Medulla oblongata (tissue), 1 donor: ENCODE results near the gene NEGR1.
A peak's percentile ranks its signal among the peaks of the same experiment; 100 is the strongest.

Experiments used
- DNase-seq: peaks from one replicate; pipeline ENCODE4 v3.0.0-alpha.2; 2015; ENCODE audit errors: extremely low spot score

NEGR1 gene

DNA sequence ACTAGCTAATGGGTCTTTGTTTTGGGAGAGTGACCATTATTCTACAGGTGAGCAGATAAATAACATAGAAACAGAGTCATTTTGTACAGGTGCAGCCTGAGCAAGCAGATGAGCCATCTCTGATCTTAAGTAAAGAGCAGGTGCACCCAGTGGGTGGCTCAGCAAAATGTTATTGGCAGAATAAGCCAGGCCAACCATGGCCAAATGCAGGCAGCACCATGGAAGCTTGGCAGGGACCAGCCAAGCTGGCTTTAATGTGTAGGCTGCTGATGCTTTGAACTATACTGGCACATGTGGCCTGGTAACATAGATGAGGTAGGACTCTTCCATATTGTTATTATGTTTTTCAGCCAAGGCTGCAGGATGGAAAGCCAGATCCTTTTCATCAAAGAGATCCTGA, 648.2 kb downstream of the NEGR1 start:
- no peak for DNase-seq

DNA sequence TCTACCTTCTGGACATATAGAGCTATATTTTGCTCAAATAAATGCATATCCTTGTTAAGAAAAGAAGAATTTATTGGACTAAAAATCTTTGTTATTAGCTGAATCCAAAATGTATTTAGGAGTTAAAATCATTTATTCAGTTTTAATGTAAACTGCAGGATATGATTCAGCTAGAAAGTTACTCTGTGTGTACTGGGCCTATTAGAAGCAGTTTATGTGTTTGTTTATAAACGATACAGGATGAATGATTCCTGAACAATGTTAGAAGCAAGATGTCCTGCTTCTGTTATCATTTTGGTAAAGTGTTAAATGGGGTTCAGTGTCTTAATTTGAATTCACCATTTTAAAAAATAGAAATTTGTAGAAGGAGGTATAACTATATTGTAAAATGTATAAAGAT, 652.3 kb downstream of the NEGR1 start:
- DNase-seq: no peak

DNA sequence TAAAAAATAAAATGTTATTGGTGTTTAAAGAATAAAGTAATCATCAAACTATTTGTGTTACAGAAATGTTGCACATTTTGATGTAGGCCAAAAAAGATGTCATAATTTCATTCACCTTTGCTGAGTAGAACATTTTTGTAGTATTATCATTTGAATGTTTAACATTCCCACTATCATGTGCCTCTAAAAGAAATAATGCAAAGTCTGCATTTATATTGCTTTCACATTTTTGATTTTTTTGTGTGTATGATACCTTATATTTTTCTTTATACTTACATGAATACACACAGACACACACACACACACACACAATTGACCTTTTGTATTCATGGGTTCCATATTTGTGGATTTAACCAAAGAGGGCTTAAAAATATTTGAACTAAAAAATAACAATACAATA, 657.3 kb downstream of the NEGR1 start:
- no peak for DNase-seq

DNA sequence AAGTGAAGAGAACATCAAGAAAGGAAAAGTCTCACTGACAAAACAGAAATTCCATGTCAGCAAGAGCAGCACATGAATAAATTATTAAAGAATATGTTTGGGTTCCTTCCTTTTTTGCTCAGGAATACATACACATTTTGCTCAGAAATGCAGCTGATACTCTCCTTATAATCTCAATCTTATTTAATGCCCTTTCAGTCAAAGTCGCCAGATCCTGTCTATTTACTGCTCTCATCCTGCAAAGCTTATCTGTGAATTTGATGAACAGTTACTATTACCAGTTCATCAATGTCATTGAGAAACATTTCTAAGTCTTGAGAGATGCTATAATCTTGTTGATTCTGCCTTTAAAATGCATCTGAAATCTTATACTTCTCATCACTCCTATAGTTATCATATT, 658.5 kb downstream of the NEGR1 start:
- no peak for DNase-seq

DNA sequence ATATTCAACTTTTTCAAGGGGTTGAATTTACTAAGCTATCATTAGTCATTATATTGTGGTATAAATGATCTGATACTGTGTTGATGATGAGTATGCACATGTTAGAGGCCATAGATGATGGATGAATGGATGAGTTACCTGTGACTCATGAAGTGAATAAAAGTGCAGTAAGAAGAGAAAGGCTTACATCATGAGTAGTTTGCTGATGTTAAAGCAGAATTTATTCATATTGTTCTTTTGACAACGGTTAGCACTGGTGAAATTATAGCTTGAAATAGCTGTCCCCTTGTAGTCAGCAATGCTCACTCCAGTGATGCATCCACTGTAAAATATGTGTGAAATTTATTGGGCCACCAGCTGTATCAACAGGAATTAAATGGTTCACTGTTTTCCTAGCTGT, 660.6 kb downstream of the NEGR1 start:
- no peak for DNase-seq

DNA sequence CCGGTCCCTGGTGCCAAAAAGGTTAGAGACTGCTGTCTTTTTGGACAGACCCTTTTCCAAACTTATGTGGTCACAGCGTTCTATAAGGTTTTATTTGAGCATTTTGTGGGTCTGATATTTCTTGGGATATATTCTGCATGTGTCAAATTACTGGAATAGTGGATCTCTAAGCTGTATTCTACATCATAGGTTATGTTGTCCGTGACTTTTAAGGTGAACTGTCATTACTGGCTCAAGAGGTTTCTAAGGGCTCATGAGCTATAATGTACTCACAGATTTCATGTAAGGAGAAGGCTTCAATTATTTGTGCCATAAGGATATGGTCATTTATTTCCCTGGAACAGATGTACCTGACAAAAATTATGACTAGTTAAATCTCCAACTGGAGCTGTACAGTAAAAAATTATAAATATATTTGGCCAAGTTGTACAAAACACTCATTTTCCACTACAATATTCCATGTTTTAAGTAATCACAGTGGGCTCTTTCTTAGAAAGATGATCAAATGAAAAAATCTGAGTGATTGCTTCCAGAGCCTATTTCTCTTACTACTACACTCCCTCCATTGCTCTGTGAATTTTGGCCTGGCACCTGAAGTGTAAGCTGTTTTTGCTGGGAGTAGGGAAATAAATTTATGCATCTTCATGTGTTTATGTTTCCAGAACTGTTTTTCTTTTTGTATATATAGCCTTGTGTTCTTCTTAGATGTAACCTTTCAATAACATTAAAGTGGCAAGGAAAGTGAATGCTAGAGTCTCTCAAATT, 663.4 kb downstream of the NEGR1 start:
- DNase-seq: no peak

DNA sequence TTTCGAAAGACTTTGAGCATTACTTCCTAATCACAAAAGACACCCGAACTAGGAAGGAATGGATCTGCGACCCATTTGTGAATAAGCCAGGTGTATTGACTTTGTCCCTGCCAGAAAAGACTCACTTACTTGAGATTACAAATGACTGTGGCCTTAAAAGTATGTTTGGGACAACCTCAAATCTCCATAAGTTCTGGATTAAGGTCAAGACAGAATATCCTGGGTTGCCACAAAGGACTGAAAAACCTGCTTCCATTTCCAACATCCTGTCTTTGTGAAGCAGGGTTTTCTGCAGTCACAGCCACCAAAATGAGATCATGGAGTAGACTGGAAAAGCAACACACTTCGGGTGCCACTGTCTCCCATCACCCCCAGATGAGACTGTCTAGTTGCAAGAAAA, 664.1 kb downstream of the NEGR1 start:
- no peak for DNase-seq

DNA sequence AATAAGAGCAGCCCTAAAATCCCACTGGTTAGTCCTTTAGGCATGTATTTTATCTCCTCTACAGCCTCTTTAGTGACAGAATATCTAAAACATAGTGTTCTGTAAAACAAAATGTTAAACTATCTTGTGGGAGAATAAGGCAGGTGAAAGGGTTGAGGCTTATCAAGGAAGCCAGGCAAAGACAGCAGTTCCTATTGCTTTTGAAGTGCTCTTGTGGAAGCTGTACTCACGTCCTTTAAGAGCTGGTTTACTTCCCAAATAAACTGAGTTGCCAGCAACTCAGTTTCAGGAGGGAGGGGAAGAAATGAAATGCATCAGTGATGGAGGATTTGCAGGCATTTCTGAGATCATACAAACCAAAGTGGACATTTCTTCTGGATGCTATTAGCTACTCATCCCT, 671.9 kb downstream of the NEGR1 start:
- DNase-seq: no peak

DNA sequence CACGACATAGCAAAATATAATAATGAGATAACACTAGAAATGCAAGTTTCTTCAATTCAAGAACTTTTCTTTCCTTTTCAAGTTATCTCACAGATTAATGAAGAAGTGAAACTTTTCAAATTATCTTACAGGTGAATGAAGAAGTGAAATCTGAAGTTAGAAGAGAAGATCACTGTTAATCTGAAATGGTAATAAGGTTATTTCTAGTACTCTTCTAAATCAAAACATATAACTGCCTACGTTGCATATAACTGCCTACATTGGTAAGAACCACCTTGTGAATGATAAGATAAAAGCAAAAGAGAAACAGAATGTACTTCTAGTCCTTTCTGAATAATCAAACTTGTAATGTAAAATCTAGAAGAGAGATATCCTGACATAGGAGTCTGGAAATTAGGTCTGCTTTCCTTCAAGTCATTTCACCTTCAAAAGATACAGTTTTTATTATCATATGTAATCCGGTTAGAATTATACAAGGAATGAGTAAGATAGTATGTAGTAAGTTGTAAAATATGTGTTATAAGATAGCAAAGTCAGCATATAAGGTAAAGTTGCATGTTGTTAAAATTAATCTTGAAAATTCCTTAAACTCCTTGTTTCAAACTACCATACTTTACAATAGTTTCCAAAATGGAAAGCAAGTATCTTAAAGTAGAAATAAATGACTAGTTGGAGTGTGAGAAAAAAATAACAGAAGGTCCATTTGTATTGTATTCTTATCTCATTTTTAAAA, 679.1 kb downstream of the NEGR1 start:
- no peak for DNase-seq

DNA sequence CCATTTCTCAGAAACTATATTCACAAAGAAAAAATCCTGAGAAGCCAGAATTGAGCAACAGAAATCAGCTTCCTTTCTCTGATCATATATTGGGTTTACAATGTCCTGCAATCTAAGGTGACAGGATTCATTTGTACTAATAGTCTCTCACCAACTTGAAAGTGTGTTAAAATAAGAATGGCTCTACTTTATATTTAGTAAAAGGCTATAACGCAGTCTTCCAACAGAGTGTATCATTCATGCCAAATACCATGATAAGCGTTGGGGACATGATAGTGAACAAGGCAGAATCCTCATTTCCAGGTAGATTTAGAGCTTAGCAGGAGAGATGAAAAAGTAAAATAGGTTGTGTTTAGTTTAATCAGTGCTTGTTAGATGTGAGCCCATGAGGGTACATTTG, 682.3 kb downstream of the NEGR1 start:
- DNase-seq: no peak

DNA sequence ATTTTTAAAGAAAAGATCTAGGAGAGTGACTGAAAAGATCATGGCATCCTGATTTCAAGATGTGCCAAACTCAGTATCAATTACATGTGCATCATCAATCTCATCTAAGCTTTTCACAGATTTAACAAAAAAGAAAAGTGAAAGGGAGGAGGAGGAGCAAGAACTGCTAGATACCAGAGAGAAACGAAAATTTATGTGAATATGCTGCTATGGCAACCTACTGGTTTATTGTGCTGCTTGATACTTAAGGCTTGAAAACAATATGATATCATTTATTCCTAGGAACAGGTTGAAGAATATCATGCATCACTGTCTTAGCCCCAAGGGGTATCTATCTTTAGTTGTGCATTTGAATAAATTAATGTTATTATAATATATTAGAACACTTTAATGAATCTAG, 683.0 kb downstream of the NEGR1 start:
- DNase-seq: no peak

DNA sequence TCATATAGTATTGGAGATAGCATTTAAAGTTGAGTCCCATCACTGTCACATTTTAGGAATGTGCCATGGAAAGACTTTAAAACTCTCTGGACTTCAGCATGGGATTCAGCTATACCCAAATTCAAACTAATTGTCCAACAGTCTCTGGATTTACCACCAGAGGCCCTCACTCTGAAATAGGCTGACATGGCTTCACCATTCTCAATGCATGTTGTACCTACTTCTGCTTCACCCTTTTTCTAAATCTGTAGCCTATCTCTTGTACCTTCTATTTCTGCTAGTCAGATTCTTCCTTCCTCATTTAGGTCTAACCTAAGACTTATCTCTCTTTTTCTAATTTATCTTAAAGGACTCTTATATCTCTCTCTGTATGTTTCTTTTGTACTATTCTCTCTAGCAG, 688.8 kb downstream of the NEGR1 start:
- DNase-seq: no peak

DNA sequence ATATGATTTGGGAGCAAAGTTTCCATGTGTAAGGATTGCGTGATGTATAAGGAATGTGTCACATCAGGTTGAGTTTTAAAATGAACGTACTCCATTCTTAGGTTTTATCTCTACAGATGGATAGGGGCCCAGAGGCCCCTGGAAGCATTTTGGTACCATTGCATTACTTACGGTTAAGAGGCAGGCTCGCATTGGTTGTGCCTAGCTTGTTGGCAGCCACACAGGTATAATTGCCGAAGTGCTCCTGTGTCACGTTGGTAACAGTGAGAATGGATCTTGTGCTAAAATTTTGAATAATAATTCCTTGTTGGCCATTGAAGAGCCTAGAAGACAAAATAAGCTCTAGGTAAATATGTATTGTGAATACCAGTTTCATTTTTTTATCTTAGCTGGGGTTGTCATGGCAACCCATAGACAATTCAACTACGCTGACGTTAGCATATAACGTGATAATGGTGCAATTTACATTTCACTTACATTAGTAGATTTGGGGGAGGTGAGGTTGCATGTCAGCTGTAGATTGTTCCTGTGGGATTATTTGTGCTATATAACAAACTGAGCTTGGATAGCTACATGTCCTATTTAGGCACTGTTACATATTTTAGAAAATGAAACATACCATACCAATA, 689.6 kb downstream of the NEGR1 start:
- no peak for DNase-seq

DNA sequence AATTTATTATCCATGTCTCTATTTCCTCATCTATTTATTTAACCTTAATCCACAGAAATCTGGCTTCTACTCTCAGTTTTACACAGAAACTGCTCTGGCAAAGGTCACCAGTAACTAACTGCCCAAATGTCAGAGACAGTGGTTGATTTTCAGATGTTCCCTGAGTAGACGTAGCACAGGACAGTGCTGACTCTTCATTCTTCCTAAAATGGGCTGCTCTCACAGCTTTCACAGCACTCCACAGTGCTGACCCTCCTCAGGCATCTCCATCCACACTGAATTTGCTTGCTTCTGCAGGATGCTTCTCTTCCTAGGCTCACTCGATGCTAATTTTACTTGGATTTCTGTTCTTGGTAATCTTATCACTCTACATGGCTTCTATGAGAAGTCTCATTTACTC, 693.3 kb downstream of the NEGR1 start:
- DNase-seq: no peak

DNA sequence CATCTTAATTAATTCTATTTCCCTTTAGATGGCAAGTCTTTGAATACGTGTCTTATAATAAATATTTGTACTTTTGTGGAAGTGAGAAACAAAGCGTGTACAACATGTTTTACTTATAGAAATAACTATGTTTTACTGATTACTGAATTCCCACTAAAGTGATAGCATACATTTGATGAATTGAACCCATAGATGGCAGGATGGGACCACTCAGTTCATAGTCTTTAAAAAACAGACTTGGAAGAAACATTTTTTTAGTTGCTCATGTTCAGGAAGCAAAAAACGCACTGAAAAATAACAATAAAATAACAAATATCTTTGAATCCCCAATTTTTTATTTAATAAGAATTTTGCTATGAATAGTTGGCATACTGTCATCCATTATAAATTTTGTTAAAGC, 694.4 kb downstream of the NEGR1 start:
- peak; percentile 58 for DNase-seq

DNA sequence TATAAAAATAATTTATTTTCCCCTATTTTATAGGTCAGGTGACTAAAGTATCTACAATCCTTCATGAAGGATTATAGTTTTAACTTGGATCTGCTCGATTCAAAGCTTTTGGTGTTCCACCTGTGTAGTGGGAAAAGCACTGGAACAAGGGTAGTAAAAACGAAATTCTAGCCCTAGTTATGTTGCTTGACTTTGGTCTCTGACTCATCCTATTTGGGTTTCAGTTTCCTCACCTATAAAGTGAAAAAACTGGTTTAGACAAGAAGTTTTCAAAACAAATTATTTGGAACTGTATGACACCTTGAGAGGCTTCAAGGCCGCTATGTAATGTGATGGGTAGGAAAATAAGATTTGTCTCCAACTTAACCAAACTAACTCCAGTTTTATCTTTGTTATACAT, 696.3 kb downstream of the NEGR1 start:
- DNase-seq: no peak

DNA sequence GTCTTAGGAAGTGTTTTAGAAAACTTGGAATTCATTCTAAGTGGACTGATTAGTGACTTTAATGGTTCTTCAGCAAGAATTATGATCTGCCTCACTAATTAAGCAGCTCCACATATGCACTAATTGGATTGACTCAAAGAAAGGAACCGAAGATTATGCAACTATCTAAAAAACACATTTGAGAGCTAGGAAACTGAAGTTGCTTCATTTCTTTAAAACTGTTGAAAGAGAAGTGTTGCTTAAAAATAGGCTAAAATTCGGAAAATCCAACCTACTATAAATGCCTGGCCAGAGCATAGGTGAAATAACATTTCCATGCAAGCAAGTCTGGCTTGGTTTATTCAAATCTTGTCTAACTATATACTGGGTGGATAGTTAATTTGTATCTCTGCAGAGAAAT, 698.6 kb downstream of the NEGR1 start:
- no peak for DNase-seq

DNA sequence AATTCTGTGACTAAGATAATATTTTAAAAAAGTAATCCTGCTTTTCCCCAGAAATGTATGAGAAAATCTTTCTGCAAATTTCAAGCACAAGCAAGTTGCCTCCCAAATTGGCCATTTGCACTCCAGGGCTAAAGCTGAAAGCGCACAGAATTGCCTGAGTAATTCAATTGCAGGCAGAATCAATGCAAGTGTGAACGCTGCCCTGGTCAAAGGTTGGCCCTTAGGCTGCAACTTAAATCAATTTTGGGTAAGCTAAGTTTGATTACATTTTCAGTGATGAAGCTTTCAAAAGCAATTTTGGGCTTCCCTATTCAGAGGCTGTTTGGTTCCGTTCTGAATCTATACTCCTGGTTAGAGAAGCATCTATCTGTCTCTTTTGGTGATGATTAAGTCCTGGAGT, 699.7 kb downstream of the NEGR1 start:
- no peak for DNase-seq

DNA sequence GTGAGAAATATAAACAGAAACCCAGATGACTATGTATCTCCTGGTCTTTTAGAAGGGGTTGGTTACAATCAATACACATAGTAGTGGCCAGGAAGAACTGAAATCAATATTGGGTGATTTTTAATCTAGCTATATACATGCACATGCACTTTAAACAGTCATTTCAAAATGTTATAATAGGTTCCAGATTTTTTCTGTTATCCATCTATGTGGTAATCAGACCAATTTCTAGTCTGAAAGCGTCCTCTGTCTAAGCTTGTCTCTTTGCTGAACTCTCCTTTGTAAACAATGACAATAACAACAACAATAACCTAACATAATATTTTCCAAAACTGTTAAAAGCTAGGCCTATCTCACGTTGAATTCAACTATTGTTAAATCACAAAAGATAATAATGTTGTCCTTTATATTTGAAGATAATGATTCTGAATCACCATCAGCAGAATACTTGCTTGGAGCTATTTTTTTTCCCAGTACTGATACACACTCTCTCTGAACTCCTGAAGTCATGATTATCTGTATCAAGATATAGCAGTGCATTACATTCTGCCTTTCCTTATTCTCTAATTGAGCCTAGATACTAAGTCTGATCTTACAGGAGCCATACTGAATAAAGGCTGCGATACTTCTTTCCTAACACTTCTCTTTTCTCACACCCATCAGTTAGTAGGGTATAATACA, 704.7 kb downstream of the NEGR1 start:
- DNase-seq: no peak

DNA sequence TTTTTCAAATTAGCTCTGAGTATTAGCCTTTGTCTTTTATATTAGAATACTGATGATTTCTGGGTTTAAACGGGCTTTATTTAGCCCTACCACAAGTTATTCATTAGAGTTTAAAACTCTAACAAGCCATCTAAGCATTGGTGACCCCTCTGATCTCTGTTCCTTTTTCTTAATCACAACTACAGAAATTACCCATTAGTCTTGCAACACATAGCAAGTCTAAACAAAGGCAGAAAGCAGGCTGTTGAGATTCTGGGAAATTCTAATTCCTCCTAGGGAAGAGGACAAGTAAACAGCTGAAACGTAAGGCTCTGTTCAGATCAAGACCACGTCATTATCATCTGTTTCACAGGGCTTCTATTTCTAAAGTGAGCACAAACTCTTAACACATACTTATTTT, 710.3 kb downstream of the NEGR1 start:
- no peak for DNase-seq

DNA sequence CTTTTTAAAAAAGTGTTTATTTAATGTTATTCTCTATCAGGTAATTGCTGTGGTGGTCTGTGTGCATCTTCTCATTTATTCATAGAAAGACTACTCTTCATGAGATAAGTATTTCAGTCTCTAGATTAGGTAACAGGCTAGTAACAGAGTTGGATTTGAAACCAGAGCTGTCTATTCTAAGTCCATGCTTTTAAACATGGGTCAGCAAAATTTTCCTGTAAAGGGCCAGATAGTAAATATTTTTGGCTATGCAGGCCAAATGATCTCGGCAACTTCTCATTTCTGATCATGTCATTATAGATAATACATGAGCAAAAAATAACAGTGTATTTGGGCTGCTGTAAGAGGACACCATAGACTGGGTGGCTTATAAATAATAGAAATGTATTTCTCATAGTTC, 715.9 kb downstream of the NEGR1 start:
- DNase-seq: no peak

DNA sequence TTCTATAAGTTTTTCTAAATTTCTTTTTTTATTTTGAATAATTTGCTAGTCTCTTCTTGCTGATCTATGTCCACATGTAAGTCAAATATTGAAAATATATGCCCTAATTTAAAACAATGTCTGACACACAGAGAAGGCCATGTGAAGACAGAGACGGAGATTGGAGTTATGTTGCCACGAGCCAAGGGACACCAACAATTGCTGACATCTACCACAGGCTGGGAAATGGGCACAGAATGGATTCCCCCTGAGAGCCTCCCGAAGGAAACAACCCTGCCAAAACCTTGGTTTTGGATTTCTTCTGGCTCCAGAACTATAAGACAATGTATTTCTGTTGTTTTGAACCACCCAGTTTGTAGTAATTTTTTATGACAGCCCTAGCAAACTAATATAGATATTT, 716.5 kb downstream of the NEGR1 start:
- DNase-seq: no peak

DNA sequence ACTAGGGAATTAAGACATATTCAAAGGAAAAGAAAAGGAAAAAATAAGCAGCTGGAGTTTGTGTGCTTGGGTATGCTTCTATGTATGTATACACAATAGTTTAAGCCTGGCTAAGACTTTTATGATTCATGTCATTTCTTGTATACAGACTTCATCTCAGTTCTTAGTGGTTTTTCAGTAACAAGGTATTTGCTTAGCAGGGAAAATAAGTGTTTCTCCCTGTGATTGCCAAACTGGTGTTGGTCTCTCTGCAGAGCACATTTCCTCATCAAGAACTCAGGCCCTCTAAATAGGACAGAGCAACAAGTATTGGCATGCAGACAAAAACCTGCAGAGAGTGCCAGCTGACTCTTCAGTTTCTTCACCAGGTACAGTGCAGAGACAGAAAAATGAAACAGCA, 717.1 kb downstream of the NEGR1 start:
- DNase-seq: no peak
